ENCODE results near the gene ASCC2.

DNA sequence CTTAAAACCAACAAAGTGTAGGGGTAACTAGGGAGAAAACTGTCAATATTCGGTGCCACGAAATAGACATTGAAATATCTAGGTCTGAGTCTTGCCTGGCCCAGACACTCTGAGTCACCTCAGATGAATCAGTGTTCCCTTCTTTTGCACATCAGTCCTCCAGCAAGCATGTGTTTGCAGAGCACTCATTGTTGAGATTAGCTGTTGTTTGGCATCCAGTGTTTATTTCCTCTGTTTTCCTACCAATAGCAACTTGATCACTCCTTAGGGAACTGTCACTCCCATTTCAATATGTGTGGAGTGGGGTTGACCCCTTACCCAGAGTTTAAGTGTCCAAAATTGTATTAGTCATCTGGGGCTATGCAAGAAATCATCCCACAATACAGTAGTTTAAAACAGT is 4.7 kb upstream of the ASCC2 start:
- TF ChIP-seq, protein P1, sequence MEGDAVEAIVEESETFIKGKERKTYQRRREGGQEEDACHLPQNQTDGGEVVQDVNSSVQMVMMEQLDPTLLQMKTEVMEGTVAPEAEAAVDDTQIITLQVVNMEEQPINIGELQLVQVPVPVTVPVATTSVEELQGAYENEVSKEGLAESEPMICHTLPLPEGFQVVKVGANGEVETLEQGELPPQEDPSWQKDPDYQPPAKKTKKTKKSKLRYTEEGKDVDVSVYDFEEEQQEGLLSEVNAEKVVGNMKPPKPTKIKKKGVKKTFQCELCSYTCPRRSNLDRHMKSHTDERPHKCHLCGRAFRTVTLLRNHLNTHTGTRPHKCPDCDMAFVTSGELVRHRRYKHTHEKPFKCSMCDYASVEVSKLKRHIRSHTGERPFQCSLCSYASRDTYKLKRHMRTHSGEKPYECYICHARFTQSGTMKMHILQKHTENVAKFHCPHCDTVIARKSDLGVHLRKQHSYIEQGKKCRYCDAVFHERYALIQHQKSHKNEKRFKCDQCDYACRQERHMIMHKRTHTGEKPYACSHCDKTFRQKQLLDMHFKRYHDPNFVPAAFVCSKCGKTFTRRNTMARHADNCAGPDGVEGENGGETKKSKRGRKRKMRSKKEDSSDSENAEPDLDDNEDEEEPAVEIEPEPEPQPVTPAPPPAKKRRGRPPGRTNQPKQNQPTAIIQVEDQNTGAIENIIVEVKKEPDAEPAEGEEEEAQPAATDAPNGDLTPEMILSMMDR (conservative IDR thresholded peaks at IDR 0.05; ENCODE audit: low read depth, low read length): no peak
- TF ChIP-seq POLR2A (IDR thresholded peaks at IDR 0.05; ENCODE audit: low read depth, low read length) (no peak), SMC3 (IDR thresholded peaks at IDR 0.05; ENCODE audit: low read depth, low read length) (no peak), RFX5 (IDR thresholded peaks at IDR 0.05; ENCODE audit: low read depth, low read length) (no peak), FOS (IDR thresholded peaks at IDR 0.05; ENCODE audit: low read depth, low read length) (peak; percentile 94)
- TF ChIP-seq, protein P2, sequence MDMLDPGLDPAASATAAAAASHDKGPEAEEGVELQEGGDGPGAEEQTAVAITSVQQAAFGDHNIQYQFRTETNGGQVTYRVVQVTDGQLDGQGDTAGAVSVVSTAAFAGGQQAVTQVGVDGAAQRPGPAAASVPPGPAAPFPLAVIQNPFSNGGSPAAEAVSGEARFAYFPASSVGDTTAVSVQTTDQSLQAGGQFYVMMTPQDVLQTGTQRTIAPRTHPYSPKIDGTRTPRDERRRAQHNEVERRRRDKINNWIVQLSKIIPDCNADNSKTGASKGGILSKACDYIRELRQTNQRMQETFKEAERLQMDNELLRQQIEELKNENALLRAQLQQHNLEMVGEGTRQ (IDR thresholded peaks at IDR 0.05; ENCODE audit: low read depth, low read length): no peak

Data from IMR-90 (cell line).